Tibial artery (tissue), 4 donors: ENCODE measurements around the gene ARHGAP40.
A peak's percentile ranks its signal among the peaks of the same experiment; 100 is the strongest.

Source experiments
- DNase-seq, 2 donors: peaks; one replicate each; pipeline ENCODE4 v3.0.0-alpha.2; 2019
- H3K27ac ChIP-seq, 2 donors: fragments of 200-600 bp; sonication (generic) in 1 of 2; 1 replicate in 1 of 2; 2 replicates in 1 of 2; pipeline ENCODE4 v1.5.1; 2018 to 2019; ENCODE audit warnings: mild to moderate bottlenecking in 1 of 2
- H3K27me3 ChIP-seq, 2 donors: fragments of 200-600 bp; sonication (generic) in 1 of 2; one replicate each; pipeline versions ENCODE4 v1.5.1 to v1.6.0; 2016 to 2019
- H3K36me3 ChIP-seq, 3 donors: fragments of 200-600 bp; sonication (generic) in 2 of 3; one replicate each; pipeline ENCODE4 v1.5.1; 2016 to 2019; ENCODE audit warnings: mild to moderate bottlenecking in 2 of 3
- H3K4me1 ChIP-seq, 4 donors: fragments of 200-600 bp; sonication (generic) in 2 of 4; 1 replicate in 3 of 4; 2 replicates in 1 of 4; pipeline ENCODE4 v1.5.1; 2016 to 2019
- H3K4me3 ChIP-seq, 2 donors: fragments of 200-600 bp; sonication (generic) in 1 of 2; 1 replicate in 1 of 2; 2 replicates in 1 of 2; pipeline ENCODE4 v1.5.1; 2018 to 2019; ENCODE audit warnings: mild to moderate bottlenecking in 2 of 2
- H3K9me3 ChIP-seq, 3 donors: fragments of 200-600 bp; sonication (generic) in 1 of 3; one replicate each; pipeline ENCODE4 v1.5.1; 2016 to 2019
- intact Hi-C: fragments of 100-400 bp; cut with DNase I; formaldehyde crosslinking; loops from one replicate; pipeline ENCODE4 v1.15.0; 2023; ENCODE audit warnings: low total_unique reads
- TF ChIP-seq, protein P1 (sequence below), 2 experiments: fragments of 200-600 bp in 1 of 2; fragments of 450-650 bp in 1 of 2; IDR thresholded peaks; one replicate each; pipeline ENCODE4 v1.5.1; 2017 to 2019; ENCODE audit warnings: antibody characterized with exemption in 2 of 2, mild to moderate bottlenecking in 1 of 2, moderate library complexity in 1 of 2

ARHGAP40 gene

DNA sequence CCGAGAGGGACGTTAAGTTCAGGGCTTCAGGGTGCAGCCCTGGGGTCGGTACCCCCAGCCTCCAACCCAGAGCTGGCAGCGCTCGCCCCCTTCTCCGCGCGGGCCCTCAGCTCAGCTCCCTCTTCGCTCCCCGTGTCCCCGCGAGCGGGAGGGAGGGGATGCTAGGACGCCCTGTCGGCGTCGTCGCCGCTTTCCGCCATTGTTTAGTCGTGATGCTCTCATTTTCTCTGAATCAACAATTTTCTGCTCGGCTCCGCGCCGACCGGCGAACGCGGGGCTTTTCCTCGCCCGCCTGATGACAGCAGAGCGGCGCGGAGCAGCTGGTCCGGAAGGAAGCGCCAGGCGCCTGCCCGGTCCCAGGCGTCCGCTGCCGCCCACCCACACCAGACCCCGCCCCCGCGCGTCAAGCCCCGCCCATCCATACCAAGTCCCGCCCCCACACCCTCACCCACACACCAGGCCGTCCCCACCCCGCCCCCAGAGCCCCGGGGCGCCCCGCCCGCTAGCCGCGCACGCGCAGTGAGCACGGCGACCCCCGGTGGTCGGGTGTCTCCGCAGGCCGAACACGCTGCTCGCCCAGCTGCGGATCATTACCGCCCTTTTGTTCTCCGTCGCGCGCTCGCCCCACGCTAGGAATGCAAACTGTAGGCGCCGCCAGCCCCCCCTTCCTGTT lies 72.6 kb downstream of the ARHGAP40 start:
- no peaks in the 10 kb centered on the region for H3K36me3 ChIP-seq
- intact Hi-C loops, result no loop called here
- H3K4me1 ChIP-seq, result peaks cover 0 to 12% (median 10%) of the 10 kb centered on the region in 4 donors
- H3K27ac ChIP-seq, result no peak overlapping the region
- DNase-seq, result no peak
- TF ChIP-seq, protein P1, sequence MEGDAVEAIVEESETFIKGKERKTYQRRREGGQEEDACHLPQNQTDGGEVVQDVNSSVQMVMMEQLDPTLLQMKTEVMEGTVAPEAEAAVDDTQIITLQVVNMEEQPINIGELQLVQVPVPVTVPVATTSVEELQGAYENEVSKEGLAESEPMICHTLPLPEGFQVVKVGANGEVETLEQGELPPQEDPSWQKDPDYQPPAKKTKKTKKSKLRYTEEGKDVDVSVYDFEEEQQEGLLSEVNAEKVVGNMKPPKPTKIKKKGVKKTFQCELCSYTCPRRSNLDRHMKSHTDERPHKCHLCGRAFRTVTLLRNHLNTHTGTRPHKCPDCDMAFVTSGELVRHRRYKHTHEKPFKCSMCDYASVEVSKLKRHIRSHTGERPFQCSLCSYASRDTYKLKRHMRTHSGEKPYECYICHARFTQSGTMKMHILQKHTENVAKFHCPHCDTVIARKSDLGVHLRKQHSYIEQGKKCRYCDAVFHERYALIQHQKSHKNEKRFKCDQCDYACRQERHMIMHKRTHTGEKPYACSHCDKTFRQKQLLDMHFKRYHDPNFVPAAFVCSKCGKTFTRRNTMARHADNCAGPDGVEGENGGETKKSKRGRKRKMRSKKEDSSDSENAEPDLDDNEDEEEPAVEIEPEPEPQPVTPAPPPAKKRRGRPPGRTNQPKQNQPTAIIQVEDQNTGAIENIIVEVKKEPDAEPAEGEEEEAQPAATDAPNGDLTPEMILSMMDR (IDR thresholded peaks at IDR 0.05), result no peak
- H3K4me3 ChIP-seq, result peak overlapping the region; percentile 24 to 47
- H3K9me3 ChIP-seq, result no peaks in the 10 kb centered on the region
- H3K27me3 ChIP-seq, result peaks cover 0 to 78% of the 10 kb centered on the region in 2 donors

DNA sequence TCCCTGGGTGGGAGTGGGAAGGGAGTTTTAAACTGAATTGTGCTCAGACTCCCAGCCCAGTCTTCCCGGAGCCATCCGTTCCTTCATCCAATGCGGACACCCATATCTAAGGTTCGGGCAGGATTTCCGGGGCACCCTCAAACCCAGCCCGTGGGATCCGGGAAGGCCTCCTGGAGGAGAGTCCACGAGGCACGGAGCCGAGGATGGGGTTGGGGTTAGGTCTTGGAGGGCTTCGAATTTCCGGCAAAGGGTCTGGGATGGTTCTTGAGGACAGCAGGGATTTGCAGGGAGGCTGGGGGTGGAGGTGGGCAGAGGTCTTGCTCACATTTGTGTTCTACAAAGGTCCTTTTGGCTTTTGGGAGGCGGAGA lies 73.1 kb downstream of the ARHGAP40 start:
- Histone ChIP-seq H3K27me3 (peaks cover 0 to 74% of the 10 kb centered on the region in 2 donors), H3K9me3 (no peaks in the 10 kb centered on the region), H3K27ac (no peak overlapping the region), H3K4me1 (peaks cover 0 to 12% (median 10%) of the 10 kb centered on the region in 4 donors), H3K4me3 (no peak overlapping the region), H3K36me3 (no peaks in the 10 kb centered on the region)
- intact Hi-C loops, result no loop called here
- TF ChIP-seq, protein P1 (IDR thresholded peaks at IDR 0.05), result no peak
- no peak for DNase-seq

DNA sequence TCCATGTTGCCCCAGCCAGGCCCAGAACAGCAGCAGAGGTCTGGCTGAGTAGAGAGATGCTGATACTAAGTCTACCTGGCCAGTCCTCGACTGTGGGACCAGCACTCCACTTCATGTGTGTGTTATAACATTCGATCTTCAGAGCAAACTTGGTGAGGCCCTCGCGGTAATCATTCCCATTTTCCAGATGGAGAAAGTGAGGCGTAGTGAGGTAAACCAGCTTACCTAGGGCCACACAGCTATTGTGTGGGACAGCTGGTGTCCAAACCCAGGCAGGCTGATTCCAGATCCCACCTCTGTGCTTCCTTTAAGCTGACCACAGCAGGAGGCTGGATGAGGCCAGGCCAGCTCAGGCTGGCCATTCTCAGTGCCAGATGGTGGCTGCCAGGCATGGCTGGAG lies 75.0 kb downstream of the ARHGAP40 start:
- intact Hi-C loops, result no loop called here
- Histone ChIP-seq H3K27ac (no peak overlapping the region), H3K4me1 (peaks cover 0 to 12% (median 10%) of the 10 kb centered on the region in 4 donors), H3K9me3 (no peaks in the 10 kb centered on the region), H3K27me3 (peaks cover 0 to 59% of the 10 kb centered on the region in 2 donors), H3K36me3 (no peaks in the 10 kb centered on the region), H3K4me3 (no peak overlapping the region)
- DNase-seq, result no peak
- TF ChIP-seq, protein P1 (IDR thresholded peaks at IDR 0.05), result no peak

DNA sequence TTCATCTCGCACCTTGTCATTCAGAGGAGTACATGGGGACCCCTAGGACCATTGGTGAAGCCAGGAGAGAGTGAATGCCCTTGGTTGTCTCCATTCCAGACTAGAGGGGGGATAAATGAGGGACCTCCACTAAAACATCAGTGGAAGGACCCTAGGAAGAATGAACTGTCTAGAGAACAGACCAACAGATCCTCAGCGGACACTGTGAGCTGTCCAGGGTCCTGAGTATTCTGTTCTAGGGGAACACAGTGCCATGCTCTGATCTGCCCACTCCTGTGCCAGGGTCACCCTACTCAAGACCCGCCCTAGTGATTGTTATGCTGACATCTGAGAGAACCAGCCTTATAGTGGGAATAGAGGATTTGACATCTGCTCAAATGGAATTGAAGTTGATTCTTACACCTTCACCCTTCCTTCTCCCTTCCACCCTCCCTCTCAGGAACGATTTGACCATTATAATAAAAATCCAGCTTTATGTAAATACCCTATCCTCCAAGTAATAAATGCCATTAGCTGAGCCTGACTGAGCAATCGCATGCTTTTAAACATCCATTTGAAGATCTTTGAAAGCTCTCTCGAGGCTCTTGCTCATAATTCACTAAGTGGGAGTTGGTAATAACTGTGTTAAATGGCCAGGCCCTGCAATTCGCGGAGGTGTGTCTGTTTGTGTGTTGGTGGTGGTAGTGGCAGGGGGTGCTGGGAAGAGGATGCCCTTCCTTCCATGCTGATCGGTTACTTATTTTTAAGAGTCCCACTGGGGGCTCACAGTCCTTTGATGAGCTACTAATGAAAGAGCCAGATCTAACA lies 79.1 kb downstream of the ARHGAP40 start:
- H3K9me3 ChIP-seq, result no peaks in the 10 kb centered on the region
- no peak overlapping the region for H3K27ac ChIP-seq
- TF ChIP-seq, protein P1 (IDR thresholded peaks at IDR 0.05), result no peak
- intact Hi-C loops, result no loop called here
- peak in 1 of 2 donors; percentile 15 for DNase-seq
- H3K27me3 ChIP-seq, result peaks cover 0 to 29% of the 10 kb centered on the region in 2 donors
- no peaks in the 10 kb centered on the region for H3K36me3 ChIP-seq
- no peak overlapping the region for H3K4me3 ChIP-seq
- H3K4me1 ChIP-seq, result no peaks in the 10 kb centered on the region

DNA sequence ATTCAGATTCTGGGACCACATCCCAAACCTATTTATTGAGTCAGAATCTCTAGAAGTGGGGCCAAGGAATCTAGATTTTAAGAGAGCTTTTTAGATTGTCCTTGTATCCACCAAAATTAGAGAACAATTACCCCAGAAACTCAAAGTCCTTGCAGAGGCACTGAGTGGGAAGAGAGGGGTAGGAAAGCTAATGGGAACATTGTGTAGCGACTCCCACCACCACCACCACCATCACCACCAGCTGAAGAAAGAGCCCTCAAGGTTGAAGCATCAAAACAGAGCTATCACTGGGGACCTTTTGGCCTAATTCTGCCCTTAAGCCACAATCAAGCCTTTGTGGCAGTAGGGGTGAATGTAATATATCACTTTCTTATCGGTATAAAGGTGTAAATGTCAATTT lies 83.7 kb downstream of the ARHGAP40 start:
- intact Hi-C loops, result no loop called here

More for the DNA sequence above, 83.7 kb downstream of the ARHGAP40 start:
- Histone ChIP-seq H3K27ac (no peak overlapping the region), H3K9me3 (no peaks in the 10 kb centered on the region), H3K36me3 (no peaks in the 10 kb centered on the region), H3K4me3 (no peak overlapping the region), H3K4me1 (no peaks in the 10 kb centered on the region), H3K27me3 (peaks cover 0 to 21% of the 10 kb centered on the region in 2 donors)
- no peak for DNase-seq
- TF ChIP-seq, protein P1 (IDR thresholded peaks at IDR 0.05), result no peak
